ENCODE results near the gene EMSY. TPM values are rescaled to one million over a fixed set of nuclear protein-coding genes. Genes with fewer than 3 reads are reported as not detected.

EMSY gene
- total and polyA plus RNA-seq, 2 donors (not counting 3 experiments of a cell fraction or from before 2014, with no cell fraction given) = 18.3 to 25.7 TPM

DNA sequence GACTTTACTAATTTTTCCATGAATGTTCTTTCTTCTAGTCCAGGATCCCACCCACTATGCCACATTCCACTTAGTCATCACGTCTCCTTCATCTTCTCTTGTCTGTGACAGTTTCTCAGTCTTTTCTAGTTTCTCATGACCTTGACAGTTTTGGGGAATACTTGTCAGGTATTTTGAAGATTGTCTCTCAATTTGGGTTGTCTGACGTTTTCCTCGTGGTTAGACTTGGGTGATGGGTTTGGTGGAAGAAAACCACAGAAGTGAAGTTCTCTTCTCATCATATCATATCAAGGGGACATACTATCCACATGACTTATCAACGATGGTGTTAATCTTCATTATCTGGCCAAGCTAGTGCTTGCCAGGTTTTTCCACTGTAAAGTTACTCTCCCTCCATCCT, 123.3 kb downstream of the EMSY start:
- H3K27ac ChIP-seq (ENCODE audit: insufficient read depth, low read depth, low read length) = no peak overlapping the region
- no peaks in the 10 kb centered on the region for H4K20me1 ChIP-seq (replicated peaks; ENCODE audit: control insufficient read depth, extremely low read depth, insufficient read depth, low read length)
- H3K9ac ChIP-seq (replicated peaks; ENCODE audit: extremely low read depth, insufficient read depth, low read length) = no peak overlapping the region
- no TSS peak for BruUV-seq (replicated peaks)
- FAIRE-seq (no peak), DNase-seq (ENCODE audit: low read depth, low spot score) (no peak)
- intact Hi-C loops (cut with micrococcal nuclease) = no loop called here
- H3K79me2 ChIP-seq (ENCODE audit: control insufficient read depth, insufficient read depth, low read length) = no peaks in the 10 kb centered on the region
- H3K9me3 ChIP-seq (replicated peaks; ENCODE audit: control insufficient read depth, insufficient read depth, low read length) = no peaks in the 10 kb centered on the region
- no peak overlapping the region for H3K4me3 ChIP-seq (replicated peaks in 1 of 3; ENCODE audit: insufficient read depth in 1 of 3, low read depth in 1 of 3, low read length in 3 of 3)
- H2AFZ ChIP-seq (ENCODE audit: low read depth, low read length) = no peak overlapping the region
- no peaks in the 10 kb centered on the region for H3K4me1 ChIP-seq (ENCODE audit: control insufficient read depth, extremely low read depth, insufficient read depth, low read length)
- H3K4me2 ChIP-seq (ENCODE audit: insufficient read depth, low read length) = no peak overlapping the region
- H3K27me3 ChIP-seq (ENCODE audit: control insufficient read depth in 2 of 2, insufficient read depth in 2 of 2, low read length in 2 of 2) = no peaks in the 10 kb centered on the region
- TF ChIP-seq, protein P1, sequence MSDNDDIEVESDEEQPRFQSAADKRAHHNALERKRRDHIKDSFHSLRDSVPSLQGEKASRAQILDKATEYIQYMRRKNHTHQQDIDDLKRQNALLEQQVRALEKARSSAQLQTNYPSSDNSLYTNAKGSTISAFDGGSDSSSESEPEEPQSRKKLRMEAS (IDR thresholded peaks at IDR 0.05; ENCODE audit: insufficient read depth, insufficient read length) = no peak
- no peak for TF ChIP-seq FOS (IDR thresholded peaks at IDR 0.05; ENCODE audit: borderline replicate concordance, insufficient read depth, low read length)
- TF ChIP-seq POLR2AphosphoS5 (IDR thresholded peaks at IDR 0.05; ENCODE audit: insufficient read depth, low read depth, low read length) = no peak
- TF ChIP-seq POLR2A (IDR thresholded peaks at IDR 0.05; ENCODE audit: low read depth, low read length) = no peak
- no peak for TF ChIP-seq EZH2 (IDR thresholded peaks at IDR 0.05; ENCODE audit: borderline replicate concordance, low read depth, low read length, severe bottlenecking)
- TF ChIP-seq, protein P2, sequence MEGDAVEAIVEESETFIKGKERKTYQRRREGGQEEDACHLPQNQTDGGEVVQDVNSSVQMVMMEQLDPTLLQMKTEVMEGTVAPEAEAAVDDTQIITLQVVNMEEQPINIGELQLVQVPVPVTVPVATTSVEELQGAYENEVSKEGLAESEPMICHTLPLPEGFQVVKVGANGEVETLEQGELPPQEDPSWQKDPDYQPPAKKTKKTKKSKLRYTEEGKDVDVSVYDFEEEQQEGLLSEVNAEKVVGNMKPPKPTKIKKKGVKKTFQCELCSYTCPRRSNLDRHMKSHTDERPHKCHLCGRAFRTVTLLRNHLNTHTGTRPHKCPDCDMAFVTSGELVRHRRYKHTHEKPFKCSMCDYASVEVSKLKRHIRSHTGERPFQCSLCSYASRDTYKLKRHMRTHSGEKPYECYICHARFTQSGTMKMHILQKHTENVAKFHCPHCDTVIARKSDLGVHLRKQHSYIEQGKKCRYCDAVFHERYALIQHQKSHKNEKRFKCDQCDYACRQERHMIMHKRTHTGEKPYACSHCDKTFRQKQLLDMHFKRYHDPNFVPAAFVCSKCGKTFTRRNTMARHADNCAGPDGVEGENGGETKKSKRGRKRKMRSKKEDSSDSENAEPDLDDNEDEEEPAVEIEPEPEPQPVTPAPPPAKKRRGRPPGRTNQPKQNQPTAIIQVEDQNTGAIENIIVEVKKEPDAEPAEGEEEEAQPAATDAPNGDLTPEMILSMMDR (IDR thresholded peaks at IDR 0.05; ENCODE audit: extremely low read depth in 1 of 2, insufficient read depth in 1 of 2, low read depth in 1 of 2, low read length in 2 of 2) = no peak
- no peak for TF ChIP-seq MYC (IDR thresholded peaks at IDR 0.05; ENCODE audit: low read depth, low read length)
- ChIA-PET POLR2A (no interaction called here), CTCF (no interaction called here)
- dilution Hi-C loops (cut with MboI; ENCODE audit: extremely low pct_ligation_motif_present, low sequenced_read_pairs) = no loop called here
- no peaks in the 10 kb centered on the region for H3K36me3 ChIP-seq (ENCODE audit: control insufficient read depth in 2 of 2, extremely low read depth in 1 of 2, insufficient read depth in 2 of 2, low read length in 2 of 2)
- no peaks in the 10 kb centered on the region for H3K9me1 ChIP-seq (replicated peaks; ENCODE audit: control insufficient read depth, extremely low read depth, insufficient read depth, low read length)

All from endothelial cell of umbilical vein (primary cell).